NCI-H345 treated with DMSO at 0.1 percent for 48 hours (cell line): ENCODE results near the gene APOL3.
"Not testable (repeated sequence)": the region's sequence is repeated elsewhere in the genome, so short reads cannot be mapped to it uniquely, and the experiment has no call there.

Source experiments
- DNase-seq: peaks from one replicate; lab custom pipeline; 2025; ENCODE audit not compliant: unreplicated experiment; lab: John Stamatoyannopoulos, UW

The APOL3 gene

GRCh38 chr22:36136988-36137387 is 23.6 kb downstream of the APOL3 start:
- no peak for DNase-seq

- no peak for DNase-seq
These were observed 24.1 kb downstream of the APOL3 start for GRCh38 chr22:36136475-36136874.

- DNase-seq = no peak
These were observed 25.1 kb downstream of the APOL3 start for GRCh38 chr22:36135306-36135980.

- no peak for DNase-seq
These were observed 26.4 kb downstream of the APOL3 start for GRCh38 chr22:36134182-36134581.

- no peak for DNase-seq
These were observed 28.6 kb downstream of the APOL3 start for GRCh38 chr22:36131907-36132306.

- DNase-seq = no peak
These were observed 30.8 kb downstream of the APOL3 start for GRCh38 chr22:36129486-36130388.

- no peak for DNase-seq
These were observed 31.5 kb downstream of the APOL3 start for GRCh38 chr22:36129071-36129470.

- DNase-seq = no peak
These were observed 34.5 kb downstream of the APOL3 start for GRCh38 chr22:36125994-36126531.

- DNase-seq = no peak
These were observed 35.1 kb downstream of the APOL3 start for GRCh38 chr22:36125434-36125833.

GRCh38 chr22:36124666-36125065 is 35.9 kb downstream of the APOL3 start:
- no peak for DNase-seq

GRCh38 chr22:36123673-36124630 is 36.6 kb downstream of the APOL3 start:
- DNase-seq = peak; percentile 71

- not testable (repeated sequence) for DNase-seq
These were observed 39.8 kb downstream of the APOL3 start for GRCh38 chr22:36120621-36121351.

- DNase-seq = no peak
These were observed 43.5 kb downstream of the APOL3 start for GRCh38 chr22:36117053-36117554.

- no peak for DNase-seq
These were observed 44.4 kb downstream of the APOL3 start for GRCh38 chr22:36116127-36116526.

- DNase-seq = no peak
These were observed 47.4 kb downstream of the APOL3 start for GRCh38 chr22:36113121-36113520.

GRCh38 chr22:36111316-36111715 is 49.2 kb downstream of the APOL3 start:
- DNase-seq = no peak

GRCh38 chr22:36110306-36110881 is 50.2 kb downstream of the APOL3 start:
- no peak for DNase-seq

- no peak for DNase-seq
These were observed 53.1 kb downstream of the APOL3 start for GRCh38 chr22:36107436-36107835.

GRCh38 chr22:36106910-36107309 is 53.6 kb downstream of the APOL3 start:
- DNase-seq = no peak

- no peak for DNase-seq
These were observed 55.6 kb downstream of the APOL3 start for GRCh38 chr22:36104988-36105387.
